GM12872 (cell line): Measurements from ENCODE around the gene C1QTNF8.

Experiments
- CTCF ChIP-seq: IDR thresholded peaks from 3 replicates; pipeline ENCODE4 v1.5.1; 2011; ENCODE audit warnings: low read depth, mild to moderate bottlenecking, low read length, moderate library complexity; ENCODE audit not compliant: insufficient read depth

Gene C1QTNF8

GRCh38 chr16:1141191-1141590, 45.1 kb upstream of the C1QTNF8 start:
- no peak for TF ChIP-seq CTCF

- no peak for TF ChIP-seq CTCF
Observed at GRCh38 chr16:1140582-1141162, 44.6 kb upstream of the C1QTNF8 start.

DNA sequence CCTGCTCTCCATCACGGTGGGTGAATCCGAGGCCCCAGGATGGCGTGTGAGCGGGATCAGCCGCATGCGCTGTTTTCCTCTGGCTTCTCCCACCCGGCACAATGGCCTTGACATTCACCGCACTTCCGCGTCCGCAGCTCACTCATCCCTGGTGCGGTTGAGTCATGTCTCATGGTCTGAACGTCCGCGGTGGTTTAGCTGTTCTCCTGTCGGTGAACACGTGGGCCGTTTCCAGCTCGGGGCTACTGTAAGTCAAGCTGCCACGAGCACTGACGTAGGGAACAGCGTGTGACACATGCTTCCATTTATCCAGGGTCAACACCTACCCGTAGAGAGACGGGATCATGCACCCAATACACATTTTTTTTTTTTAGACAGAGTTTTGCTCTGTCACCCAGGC, 41.6 kb upstream of the C1QTNF8 start:
- no peak for TF ChIP-seq CTCF

DNA sequence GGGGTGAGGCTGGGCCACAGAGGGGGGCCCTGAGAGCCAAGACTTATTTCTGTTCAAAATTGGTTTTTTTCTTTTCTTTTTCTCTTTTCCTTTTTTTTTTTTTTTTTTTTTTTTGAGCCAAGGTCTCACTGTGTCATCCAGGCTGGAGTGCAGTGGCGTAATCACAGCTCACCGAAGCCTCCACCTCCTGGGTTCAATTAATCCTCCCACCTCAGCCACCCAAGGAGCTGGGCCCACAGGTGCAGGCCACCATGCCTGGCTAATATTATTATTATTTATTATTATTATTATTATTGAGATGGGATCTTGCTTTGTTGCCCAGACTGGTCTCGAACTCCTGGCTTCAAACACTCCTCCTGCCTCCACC, 39.4 kb upstream of the C1QTNF8 start:
- TF ChIP-seq CTCF: no peak

DNA sequence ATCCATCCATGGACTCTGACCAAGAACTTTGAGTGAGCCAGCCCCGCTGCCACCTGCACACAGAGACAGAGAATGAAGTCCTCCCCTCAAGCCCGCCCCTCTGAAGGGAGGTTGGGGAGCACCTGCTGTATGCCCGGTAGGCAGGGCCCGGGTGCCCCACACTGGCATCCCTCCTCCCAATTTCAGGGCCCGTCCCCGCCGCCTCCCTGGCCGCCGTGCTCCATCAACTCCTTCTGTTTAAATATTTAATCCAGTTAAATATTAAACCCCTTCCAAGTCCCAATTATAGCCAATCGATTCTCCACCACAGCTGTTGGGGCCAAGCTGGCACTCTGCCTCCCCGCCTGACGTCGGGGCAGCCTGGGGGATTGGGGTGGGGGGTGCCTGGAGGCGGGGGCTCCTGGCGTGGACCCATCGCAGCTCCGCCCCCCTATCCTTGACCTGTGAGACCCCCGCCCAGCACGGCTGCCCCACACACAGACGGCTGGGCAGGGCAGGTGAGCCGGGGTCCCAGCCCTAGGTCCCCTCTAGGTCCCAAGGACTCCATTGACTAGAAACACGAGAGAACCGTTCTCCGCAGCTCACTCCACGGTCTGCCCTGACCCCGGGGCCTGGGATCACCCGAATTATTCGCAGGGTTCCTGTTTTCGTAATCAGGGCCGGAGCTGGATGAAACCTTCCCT, 38.9 kb upstream of the C1QTNF8 start:
- TF ChIP-seq CTCF: no peak

DNA sequence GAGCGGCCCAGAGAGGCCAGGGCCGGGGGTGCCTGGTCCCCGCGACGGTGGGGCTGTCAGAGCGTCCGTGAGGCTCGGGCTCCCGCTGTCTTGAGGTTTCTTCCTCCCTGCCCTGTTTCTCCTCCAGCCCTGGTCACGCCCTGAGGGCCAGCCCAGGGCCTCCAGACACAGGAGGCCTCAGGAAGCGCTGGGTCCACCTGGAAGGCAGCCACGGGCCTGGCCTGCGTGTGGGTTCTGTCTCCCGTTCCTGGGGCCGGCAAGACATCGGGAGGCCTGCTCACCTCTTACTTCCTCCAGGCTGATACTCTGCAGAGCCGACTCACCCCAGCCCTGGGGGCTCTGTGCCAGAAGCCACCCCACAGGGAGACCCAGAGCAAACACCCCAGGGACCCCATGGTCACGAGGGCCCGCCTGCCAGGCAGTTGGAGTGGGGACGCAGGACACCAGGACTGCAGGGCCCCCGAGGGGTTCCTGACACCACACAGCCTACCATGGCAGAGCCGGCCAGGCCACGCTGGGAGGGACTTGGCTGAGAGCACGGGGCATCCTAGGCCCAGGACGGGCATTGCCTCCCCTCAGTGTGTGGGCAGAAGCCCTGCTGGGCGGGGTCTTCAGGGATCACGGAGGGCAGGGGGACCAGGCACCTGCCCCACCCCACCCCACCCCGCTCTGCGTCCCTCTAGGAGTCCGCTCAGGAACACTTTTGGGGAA, 37.9 kb upstream of the C1QTNF8 start:
- TF ChIP-seq CTCF: no peak

DNA sequence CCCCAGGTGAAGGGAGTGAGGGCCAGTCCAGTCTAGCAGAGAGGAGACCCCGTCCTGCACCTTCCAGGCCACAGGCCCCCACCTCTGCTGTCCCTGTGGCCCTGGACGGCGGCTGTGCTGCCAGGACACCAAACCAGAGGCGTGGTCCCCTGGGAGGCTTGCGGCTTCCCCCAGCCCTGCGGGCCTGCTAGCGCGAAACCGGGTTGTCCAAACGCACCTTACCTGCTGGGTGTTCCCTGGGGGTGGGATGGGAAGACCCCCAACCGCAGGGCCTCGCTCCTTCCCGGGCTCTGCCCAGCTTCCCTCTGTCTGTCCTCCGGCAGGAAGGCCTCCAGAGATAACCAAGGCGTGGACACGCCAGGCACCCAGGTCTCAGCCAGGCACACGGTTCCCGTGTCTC, 37.2 kb upstream of the C1QTNF8 start:
- TF ChIP-seq CTCF: no peak
